NCI-H1436 treated with DMSO at 0.1 percent for 48 hours (cell line): Measurements from ENCODE around the gene VAV1.
"Not testable (repeated sequence)": the region's sequence is repeated elsewhere in the genome, so short reads cannot be mapped to it uniquely, and the experiment has no call there.

Source experiments
- DNase-seq: peaks from one replicate; lab custom pipeline; 2025; lab: John Stamatoyannopoulos, UW

Gene VAV1

DNA sequence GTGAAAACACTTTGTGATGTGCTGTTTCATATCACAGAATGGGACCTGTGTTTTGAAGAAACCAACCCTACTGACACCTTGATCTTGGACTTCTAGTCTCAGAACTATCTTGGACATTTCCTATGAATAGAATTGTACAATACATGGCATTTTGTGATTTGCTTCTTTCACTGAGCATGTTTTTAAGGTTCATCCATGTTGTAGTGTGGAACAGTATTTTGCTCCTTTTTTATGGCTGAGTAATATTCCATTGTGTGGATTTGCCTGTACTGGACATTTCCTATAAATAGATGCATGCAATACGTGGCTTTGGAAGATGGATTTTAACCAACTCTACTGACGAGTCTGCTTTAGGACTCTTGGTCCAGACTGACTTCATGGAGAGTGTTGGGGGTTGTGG is 46.8 kb downstream of the VAV1 start:
- DNase-seq, result no peak

DNA sequence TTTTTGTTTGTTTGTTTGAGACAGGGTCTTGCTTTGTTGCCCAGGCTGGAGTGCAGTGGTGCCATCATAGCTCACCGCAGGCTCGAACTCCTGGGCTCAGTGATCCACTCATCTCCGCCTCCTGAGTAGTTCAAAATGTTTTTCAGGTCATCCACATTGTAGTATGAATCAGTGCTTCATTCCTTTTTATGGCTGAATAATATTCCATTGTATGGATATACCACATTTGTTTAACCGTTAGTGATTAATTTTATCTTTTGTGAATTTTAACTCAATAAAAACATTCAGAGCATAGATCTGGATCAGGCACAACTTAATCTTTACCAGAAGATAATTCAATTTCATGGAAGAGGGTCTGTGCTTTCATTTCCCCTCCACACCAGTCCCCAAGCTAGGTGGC is 47.7 kb downstream of the VAV1 start:
- no peak for DNase-seq

DNA sequence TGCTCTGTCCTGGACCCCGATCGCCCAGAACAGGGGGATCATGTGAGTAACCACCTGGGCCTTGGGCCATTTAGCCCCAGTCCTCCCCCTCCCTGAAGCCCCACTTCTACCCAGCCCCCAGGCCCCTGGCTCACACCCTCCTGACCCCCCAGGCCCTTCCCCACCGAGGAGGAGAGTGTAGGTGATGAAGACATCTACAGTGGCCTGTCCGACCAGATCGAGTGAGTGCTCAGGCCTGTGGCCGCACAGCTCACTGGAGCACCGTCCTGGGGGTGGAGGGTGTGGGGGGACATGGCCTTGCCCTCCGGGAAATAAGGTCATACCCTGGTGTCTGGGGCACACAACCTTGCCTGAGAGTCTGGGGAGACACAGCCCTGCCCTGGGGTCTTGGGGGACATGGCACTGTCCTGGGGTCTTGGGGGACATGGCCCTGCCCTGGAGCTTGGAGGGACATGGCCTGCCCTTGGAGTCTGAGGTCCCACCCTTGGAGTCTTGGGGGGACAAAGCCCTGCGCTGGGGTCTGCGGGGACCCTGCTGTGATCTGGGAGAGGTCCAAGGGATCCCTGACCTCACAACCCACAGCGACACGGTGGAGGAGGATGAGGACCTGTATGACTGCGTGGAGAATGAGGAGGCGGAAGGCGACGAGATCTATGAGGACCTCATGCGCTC is 49.3 kb downstream of the VAV1 start:
- no peak for DNase-seq

DNA sequence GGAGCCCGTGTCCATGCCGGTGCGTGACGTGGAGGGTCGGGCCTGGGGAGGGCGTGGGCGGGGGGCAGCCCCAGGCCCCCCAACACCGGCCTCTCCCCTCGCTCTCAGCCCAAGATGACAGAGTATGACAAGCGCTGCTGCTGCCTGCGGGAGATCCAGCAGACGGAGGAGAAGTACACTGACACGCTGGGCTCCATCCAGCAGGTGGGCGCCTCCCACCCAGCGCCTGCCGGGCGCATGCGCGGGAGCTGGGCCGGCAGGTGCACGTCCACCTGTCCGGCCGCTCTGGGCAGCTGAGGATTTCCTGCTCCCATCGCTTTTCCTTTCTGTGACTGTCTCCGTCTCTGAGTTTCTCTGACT is 49.8 kb downstream of the VAV1 start:
- no peak for DNase-seq

DNA sequence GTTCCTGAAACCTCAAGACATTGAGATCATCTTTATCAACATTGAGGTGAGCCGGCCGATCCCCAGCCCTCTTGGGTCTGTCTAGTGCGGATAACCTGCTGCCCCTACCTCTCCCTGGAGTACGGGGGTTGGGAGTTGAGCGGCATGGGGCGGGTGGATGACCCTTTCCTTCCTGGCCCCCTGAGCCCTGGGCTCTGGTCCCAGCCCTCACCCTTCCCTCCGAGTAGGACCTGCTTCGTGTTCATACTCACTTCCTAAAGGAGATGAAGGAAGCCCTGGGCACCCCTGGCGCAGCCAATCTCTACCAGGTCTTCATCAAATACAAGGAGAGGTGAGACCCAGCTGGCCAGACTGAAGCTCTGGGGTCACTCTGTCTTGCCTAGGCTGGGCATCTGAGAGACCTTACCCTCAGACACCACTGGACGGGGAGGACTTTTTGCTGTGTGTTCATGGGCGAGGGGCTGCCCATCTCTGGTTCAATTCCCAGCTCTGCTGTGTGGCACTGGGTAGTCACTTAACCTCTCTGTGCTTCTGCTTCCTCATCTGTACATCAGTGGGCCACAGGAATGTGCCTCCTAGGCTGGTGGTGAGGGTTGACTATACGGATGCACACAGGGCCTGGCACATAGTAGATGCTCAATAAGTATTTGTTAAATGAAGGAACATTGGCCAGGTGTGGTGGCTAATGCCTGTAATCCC is 52.7 kb downstream of the VAV1 start:
- DNase-seq, result no peak

DNA sequence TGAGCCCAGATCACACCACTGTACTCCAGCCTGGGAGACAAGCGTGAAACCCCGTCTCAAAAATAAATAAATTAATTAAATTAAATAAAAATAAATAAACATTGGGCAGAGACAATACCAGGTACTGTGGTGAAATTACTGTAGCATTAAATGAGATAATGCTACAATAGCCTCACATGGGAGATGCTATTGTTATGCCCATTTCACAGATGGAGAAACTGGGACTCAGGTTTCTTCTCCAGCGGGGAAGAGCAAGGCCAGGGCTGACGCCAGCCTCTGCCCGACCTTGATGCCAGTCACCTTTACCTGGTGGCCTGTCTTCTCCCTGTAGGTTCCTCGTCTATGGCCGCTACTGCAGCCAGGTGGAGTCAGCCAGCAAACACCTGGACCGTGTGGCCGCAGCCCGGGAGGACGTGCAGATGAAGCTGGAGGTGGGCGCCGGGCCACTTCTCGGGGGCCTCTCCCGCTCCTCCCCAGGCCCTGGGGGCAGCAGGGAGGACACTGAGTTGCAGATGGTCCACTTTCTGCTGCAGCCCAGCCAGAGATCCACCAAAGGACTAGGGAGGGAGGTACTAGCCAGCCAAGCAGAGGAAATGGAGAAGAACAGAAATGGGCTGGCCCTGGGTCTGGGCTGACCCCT is 53.9 kb downstream of the VAV1 start:
- DNase-seq, result no peak

DNA sequence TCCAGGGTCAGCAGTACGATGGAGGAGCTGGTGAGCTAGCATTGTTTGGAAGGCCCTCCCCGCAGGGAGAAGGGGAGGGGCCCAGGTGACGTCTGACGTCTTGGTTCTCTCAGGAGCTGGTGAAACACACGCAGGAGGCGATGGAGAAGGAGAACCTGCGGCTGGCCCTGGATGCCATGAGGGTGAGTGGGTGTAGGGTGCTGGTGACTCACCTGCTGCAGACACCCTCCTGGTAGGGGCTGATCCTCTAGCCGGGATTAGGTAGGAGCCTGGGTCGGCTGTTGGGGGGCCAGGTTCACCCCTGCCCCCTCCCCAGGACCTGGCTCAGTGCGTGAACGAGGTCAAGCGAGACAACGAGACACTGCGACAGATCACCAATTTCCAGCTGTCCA is 55.8 kb downstream of the VAV1 start:
- DNase-seq, result no peak

DNA sequence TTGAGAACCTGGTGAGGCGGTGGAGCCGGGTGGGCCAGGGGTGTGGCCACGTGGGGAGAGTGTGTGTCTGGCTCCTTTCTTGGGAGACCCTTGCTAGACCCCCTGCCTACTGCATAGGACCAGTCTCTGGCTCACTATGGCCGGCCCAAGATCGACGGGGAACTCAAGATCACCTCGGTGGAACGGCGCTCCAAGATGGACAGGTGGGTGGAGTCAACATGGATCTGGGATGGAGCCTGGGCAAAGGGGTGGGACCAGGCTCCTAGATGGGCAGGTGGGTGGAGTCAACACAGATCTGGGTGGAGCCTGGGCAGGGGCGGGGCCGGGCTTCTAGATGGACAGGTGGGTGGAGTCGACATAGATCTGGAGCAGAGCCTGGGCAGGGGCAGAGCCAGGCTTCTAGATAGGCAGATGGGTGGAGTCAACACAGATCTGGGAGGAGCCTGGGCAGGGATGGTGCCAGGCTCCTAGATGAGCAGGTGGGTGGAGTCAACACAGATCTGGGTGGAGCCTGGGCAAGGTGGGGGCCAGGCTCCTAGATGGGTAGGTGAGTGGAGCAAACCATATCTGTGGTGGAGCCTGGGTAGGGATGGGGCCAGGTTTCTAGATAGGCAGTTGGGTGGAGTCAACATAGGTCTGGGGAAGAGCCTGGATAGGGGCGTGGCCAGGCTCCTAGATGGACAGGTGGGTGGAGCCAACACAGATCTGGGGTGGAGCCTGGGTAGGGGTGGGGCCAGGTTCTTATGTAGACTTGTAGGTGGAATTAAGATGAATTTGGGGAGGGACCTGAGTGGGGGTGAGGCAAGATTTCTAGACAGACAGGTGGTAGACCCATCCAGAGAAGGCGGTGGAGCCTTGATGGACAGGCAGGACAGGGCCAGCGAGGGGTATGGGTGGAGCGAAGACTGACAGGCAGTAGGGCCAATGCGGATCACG is 56.5 kb downstream of the VAV1 start:
- DNase-seq, result no peak

DNA sequence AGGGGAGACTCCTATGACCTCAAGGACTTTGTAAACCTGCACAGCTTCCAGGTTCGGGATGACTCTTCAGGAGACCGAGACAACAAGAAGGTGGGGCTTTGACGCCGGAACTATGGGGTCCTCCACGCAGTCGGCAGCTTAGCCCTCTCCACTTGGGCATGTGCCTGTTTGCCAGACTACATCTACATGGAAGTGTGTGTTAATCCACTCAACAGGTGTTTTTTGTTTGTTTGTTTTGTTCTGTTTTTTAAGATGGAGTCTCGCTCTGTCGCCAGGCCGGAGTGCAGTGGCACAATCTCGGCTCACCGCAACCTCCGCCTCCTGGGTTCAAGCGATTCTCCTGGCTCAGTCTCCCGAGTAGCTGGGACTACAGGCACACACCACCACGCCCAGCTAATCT is 57.3 kb downstream of the VAV1 start:
- DNase-seq, result not testable (repeated sequence)

DNA sequence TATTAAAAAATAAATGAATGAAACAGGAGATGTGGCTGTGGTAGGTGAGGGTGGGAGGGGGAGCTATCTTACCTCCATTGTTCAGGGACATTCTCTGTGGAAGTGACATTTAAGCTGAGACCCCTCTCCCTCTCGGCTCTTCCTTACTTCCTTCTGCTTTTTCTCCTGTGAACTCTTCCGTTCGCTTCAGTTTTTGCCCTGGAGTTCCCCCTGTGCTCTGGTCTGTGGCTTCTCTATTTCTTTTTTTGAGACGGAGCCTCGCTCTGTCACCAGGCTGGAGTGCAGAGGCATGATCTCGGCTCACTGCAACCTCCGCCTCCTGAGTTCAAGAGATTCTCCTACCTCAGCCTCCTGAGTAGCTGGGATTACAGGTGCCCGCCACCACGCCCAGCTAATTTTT is 58.6 kb downstream of the VAV1 start:
- not testable (repeated sequence) for DNase-seq

DNA sequence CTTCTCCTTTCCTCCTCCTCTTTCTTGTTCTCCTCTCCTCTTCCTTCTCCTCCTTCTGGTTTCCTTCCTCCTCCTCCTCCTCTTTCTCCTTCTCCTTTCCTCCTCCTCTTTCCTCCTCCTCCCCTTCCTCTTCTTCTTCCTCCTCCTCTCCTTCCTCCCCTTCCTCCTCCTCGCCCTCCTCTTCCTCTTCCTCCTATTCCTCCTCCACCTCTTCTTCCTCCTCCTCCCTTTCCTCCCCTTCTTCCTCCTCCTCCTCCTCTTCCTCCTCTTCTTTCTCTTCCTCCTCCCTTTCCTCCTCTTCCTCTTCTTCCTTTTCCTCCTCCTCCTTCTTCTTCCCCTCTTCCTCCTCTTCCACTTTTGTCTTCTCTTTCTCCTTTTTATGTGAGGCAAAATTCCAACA is 59.9 kb downstream of the VAV1 start:
- DNase-seq, result no peak

DNA sequence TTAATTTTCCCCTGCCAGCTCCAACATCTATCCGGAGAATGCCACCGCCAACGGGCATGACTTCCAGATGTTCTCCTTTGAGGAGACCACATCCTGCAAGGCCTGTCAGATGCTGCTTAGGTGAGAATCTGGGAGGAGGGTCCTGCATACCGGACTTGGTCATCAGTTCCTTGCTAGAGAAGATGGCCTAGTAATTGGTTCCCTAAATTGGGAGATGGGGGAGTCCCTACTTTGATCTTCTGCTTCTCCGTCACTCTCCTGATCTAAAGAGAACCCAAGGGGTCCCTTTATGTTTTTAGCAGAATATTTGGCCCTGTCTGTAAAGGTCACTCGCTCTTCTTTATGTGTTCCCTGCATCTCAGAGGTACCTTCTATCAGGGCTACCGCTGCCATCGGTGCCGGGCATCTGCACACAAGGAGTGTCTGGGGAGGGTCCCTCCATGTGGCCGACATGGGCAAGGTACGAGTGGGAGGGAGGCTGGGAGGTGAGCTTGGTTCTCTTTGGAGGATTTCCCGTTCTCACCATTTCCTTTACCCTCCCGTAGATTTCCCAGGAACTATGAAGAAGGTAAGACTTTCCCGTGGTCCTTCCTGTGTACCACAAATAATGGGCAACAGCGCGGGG is 60.8 kb downstream of the VAV1 start:
- no peak for DNase-seq

DNA sequence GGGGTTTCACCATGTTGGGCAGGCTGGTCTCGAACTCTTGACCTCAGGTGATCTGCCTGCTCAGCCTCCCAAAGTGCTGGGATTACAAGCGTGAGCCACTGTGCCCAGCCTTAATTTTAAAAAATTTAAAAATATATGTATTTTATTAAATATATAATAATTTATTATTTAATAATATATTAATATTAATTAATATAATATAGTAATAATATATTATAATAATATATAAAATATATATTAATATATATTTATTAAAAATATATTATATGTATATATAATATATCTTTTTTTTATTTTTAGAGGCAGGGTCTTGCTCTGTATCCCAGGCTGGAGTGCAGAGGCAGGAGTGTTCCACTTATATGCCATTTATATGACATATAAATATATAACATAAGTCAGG is 61.9 kb downstream of the VAV1 start:
- no peak for DNase-seq

DNA sequence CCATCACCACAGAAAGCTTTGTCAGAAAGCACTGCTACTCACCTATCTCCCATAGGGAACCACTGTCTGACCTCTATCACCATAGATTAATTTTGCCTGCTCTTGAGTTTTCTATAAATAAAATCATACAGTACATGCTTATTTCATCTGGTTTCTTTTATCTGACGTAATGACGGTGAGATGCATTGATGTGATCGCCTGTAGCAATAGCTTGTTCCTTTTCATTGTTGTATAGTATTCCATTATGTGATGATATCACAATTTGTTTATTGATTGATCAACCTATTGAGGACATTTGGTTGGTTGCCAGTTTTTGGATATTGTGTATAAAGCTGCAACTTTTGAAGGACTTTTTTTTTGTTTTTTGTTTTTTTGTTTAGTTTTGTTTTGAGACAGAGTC is 63.0 kb downstream of the VAV1 start:
- no peak for DNase-seq

DNA sequence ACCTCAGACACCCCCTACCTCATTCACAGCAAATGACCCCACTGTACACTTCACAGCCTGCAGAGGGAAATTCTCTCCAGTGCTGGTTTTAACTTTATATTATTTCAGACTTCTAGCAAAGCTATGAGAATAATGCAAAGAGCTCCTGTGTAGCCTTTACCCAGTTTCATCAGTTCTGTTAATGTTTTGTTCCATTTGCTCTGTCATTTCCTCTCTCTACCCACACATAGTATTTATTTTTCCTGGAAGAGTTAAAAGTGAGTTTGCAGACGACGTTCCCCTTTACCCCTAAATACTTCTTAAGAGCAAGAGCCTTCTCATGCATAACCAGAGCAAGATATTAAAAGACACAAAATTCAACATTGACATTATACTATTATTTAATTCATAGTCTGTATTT is 65.0 kb downstream of the VAV1 start:
- DNase-seq, result no peak

DNA sequence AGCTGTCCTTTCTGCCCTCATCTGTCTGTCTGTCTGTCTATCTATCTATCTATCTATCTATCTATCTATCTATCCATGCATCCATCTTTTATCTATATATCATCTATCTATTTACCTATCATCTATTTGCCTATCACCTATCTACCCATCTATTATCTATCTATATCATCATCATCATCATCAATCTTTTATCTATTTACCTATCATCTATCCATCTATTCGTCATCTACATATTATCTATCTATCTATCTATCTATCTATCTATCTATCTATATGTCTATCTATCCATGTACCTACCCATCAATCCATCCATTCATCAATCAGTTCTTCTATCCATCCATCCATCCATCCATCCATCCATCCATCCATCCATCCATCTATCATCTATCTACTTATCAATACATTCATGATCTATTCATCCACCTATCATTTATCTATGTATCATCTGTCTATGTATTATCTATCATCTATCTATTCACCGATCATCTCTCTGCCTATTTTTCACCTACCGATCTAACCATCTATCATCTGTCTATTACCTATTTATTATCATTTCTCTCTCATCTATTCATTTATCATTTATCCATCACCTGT is 65.7 kb downstream of the VAV1 start:
- DNase-seq, result no peak

DNA sequence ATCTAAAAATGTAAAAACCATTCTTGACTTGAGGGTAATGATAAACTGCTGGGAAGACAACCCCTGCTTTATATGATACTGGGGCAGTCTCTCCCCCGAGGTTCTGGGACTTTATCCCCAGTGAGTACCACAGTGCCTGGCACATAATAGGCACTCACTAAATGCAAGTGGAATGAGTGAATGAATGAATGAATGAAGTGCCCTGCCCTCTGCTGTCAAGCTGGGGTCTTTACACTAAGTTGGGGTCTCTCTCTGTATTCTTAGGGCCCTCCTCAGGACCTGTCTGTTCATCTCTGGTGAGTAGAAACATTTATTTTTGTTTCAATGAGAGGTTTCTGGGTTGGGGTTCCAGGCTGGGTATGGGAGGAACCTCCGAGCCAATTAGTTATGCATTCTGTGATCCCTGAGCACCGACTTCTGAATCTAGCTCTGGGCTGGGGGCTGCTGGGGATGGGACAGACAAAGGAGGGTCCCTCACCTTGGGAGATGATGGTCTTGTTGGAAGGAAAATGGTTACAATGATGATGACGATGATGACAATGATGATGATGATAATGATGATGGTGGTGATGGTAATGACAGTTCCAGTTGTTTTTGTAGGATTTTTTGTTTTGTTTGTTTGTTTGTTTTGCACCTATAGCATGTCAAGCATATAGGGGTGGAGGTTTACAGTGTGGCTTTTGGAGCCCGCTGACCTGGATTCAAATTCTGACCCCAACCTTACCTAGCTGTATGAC is 70.5 kb downstream of the VAV1 start:
- no peak for DNase-seq

DNA sequence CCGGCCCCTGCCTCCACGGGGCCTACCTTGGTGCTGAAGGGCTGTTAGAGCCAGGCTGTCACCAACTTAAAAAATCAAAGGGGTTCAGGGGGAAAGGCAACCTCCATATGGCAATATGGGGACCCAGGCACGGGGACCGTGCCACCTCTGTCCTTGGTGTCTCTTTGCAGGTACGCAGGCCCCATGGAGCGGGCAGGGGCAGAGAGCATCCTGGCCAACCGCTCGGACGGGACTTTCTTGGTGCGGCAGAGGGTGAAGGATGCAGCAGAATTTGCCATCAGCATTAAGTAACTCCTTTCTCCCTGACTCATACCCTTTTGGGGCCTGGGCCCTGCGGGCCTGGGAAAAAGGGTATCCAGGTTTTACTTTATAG is 75.3 kb downstream of the VAV1 start:
- DNase-seq, result no peak

DNA sequence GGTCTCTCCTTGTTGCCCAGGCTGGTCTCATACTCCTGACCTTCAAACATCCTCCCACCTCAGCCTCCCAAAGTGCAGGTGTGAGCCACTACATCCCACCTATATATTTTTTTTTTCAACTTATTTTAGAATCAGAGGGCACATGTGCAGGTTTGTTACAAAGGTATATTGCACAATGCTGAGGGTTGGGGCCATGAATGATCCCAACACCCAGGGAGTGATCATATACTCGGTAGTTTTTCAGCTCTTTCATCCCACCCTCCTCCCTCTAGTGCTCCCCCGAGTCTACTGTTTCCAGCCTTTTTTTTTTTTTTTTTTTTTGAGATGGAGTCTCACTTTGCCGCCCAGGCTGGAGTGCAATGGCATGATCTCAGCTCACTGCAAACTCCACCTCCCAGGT is 76.5 kb downstream of the VAV1 start:
- no peak for DNase-seq

DNA sequence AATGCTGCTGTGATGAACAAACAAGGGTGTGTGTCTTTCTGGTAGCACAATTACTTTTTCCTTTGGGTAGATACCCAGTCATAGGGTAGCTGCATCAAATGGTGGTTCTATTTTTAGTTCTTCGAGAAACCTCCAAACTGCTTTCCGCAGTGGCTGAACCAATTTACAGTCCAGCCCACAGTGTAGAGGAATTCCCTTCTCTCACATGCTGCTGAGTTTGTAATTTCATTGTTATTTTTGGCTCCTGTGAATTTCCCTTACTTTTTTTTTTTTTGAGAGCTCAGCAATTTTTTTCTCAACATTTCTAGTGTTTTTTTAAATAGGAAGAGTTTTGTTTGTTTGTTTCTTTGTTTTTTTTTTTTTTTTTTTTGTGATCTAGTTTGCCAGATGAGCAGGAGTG is 77.4 kb downstream of the VAV1 start:
- no peak for DNase-seq

DNA sequence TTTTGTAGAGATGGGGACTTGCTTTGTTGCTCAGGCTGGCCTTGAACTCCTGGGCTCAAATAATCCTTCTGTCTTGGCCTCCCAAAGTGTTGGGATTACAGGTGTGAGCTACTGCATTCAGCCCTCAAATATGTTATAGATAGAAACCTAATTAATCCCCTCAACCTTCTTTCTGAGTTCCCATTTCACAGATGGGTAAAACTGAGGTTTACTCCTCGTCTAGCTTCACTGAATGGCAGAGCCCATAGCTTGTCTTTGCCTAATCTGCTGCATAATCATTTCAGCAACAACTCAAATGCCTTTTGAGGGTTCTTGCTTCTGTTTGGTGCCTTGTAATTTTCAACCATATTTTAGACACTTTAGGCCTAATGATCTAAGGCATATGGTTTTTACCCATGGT is 78.9 kb downstream of the VAV1 start:
- DNase-seq, result no peak
